Measurements from ENCODE around the gene SZRD1.

DNA sequence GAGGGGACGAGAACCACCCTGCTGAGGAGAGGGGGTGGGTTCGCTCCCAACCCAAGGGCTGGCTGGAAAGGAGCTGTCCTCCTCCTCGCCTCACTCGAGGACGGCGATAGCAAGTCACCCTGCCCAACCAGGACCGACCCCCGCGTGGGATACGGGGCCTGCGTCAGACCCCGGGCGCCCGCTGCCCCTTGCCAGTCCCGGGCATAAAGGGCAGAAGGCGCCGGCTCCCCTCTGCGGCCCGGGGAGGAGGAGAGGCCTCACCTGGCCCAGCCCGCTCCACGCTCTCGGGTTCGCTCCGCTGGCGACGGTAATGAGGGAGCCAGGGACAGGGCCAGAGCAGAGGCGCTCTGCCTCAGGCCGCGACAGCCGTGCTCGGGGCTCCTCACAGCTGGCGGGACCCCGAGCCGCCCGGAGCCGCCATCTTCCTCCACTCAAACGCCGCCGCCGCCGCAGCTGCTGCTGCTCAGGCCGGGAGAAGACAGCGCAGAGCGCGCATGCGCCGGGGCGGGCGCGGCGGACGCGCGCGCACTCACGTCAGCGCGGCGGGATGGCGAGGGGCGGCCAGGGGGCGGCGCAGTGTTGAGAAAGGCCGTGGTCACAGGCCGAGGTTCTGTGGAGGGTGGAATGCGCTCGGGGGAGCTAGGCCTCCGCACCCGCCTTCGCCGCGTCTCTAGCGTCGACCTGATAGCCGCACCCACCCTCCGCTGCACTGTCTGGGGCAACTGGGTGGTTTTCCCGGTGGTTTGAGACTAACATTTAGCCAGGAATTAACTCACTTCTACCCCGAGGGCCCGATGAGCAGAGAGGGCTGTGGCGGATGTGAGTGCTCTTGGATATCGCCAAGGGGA, 14.8 kb upstream of the SZRD1 start, which contains the start of gene FBXO42:
- TF ChIP-seq, protein P1, sequence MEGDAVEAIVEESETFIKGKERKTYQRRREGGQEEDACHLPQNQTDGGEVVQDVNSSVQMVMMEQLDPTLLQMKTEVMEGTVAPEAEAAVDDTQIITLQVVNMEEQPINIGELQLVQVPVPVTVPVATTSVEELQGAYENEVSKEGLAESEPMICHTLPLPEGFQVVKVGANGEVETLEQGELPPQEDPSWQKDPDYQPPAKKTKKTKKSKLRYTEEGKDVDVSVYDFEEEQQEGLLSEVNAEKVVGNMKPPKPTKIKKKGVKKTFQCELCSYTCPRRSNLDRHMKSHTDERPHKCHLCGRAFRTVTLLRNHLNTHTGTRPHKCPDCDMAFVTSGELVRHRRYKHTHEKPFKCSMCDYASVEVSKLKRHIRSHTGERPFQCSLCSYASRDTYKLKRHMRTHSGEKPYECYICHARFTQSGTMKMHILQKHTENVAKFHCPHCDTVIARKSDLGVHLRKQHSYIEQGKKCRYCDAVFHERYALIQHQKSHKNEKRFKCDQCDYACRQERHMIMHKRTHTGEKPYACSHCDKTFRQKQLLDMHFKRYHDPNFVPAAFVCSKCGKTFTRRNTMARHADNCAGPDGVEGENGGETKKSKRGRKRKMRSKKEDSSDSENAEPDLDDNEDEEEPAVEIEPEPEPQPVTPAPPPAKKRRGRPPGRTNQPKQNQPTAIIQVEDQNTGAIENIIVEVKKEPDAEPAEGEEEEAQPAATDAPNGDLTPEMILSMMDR (conservative IDR thresholded peaks at IDR 0.05; ENCODE audit: low read length), result peak; percentile 45
- no peak for TF ChIP-seq EZH2phosphoT487 (IDR thresholded peaks at IDR 0.05; ENCODE audit: borderline replicate concordance)
